Kidney glomerular epithelial cell (primary cell): Measurements from ENCODE around the gene MINK1.
"Not testable (repeated sequence)": the region's sequence is repeated elsewhere in the genome, so short reads cannot be mapped to it uniquely, and the experiment has no call there.

ENCODE experiments used
- DNase-seq: peaks from one replicate; lab custom pipeline; 2025; lab: John Stamatoyannopoulos, UW

MINK1 gene

GRCh38 chr17:4846635-4847390 lies 13.7 kb downstream of the MINK1 start:
- DNase-seq, result no peak

DNA sequence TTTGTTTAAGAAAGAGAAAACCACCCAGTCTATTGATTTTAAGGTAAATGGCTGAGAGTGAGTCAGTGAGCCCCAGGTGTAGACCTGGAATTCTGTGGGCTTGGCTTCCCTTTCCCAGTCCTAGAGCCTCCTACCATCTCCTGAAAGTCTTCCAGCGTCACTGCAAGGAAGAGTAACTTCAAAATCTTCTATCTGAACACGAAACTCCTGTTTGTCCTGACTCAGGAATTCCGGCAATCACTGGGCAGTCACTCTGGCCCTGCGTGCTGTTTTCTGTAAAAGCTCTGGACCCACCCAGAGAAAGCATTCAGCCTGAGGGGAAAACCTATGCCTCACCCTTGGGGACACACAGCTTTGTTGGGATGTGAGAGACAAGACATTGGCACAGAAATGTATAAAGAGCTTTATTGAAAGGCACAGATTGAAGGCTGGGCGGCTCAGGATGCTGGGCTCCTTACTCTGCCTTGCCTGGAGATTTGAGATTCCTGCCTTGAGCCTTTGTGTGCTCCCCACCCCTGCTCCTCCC lies 15.9 kb downstream of the MINK1 start:
- no peak for DNase-seq

DNA sequence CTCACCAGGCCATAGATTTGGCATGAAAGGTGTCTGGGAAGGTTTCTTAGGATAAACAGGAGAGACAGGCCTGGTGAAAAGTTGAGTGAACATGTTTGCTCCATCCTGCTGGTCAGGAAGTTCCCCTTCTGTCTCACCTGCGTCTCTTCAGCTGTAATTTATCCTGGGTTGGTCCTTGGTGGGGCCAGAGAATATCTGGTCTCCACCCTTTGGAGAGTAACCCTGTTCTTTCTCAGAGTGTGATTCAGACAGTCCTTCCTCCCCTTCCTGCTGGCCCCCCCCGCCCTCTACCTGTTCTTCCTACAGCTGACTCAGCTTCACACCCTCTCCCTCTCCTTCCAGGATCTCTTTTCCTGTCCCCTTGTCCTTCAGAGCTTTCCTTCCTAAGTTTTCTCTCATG lies 17.1 kb downstream of the MINK1 start:
- no peak for DNase-seq

DNA sequence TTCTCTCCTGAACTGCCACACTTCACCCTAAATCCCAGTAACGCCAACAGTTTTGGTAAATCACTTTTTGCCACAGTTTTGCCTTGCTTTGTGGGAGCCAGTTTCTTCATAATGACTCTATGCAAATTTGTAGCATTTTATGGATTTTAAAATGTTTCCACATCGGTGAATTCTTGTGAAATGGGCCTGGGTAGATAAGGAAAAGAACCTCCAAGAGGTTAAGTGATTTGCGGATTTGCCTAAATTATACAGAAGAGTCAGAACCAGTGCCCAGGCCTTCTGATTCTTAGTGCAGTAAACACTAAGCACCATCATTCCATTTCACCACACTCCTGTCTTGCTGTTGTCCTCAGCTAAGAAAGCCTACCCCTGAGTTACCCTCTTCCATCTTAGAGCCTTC lies 17.9 kb downstream of the MINK1 start:
- DNase-seq, result no peak

GRCh38 chr17:4852567-4853207 lies 19.5 kb downstream of the MINK1 start:
- DNase-seq, result peak; percentile 35

GRCh38 chr17:4853208-4853671 lies 20.1 kb downstream of the MINK1 start:
- DNase-seq, result peak; percentile 23

- DNase-seq, result no peak
Observed at GRCh38 chr17:4854111-4854681, 21.1 kb downstream of the MINK1 start.

GRCh38 chr17:4856271-4856936 lies 23.3 kb downstream of the MINK1 start:
- DNase-seq, result no peak

DNA sequence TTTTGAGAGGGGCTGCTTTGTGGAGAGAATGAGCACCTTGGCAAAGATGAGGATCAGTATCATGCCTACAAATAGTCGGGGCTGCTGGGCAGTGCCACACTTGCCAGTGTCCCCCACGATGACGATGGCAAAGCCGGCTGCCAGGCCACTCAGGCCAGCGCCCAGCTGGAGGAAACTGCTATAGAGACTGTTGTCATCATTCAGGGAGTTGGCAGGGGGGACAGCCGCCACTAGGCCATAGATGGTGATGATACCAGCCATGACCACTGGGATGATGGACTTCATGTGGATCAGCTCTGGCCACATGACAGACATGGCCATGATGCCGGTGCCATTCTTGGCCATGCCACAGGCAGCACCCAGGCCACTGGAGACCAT lies 23.8 kb downstream of the MINK1 start:
- DNase-seq, result no peak

- not testable (repeated sequence) for DNase-seq
Observed at GRCh38 chr17:4857347-4857746, 24.2 kb downstream of the MINK1 start.

DNA sequence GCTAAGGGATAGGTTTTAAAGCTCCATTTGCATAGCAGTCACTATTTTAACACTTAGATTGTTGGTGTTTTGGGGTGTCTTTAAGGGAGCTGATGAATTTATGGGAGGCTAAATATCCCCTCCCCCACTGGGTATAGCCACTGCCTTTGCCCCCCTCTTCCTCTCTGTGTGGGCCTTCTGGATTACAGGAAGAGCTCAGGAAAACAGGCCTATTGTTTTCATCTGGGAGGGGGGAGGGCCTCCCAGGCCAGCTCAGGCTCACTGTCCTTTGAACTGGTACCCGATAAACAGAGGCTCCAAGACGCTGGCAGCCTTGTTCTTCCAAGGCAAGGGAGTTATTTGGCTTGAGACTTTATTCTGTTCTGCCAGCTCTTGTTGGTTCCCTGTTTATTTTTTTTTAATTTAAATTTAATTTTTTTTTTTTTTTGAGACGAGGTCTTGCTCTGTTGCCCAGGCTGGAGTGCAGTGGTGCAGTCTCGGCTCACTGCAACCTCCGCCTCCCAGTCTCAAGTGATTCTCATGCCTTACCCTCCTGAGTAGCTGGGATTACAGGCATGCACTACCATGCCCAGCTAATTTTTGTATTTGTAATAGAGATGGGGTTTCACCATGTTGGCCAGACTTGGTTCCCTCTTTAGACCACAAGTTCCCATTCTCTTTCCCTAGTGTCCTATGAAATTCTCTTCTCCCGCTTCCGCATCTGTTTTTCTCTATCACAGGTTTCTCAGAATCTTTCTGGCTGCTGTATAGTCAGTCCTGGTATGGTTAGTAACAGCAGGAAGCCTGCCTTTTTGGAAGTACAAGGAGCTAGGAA lies 25.1 kb downstream of the MINK1 start:
- DNase-seq, result no peak

DNA sequence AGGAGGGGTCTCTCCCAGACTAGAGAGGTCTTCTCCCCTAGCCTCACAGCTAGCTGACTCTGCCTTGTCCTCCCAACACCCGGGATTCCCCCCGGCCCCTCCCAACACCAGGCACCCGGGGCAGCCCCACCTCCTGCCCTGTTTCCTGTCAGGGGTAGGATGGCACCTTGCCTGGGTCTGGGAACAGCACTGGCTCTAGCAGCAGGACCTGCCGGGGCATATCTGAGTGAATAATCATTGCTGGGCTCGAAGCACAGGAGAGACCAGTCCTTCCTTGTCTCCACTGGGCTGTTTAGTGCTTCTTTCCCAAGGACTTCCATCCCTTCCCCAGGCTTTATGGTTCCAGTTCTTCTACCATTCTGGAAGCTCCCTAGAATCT lies 25.7 kb downstream of the MINK1 start:
- DNase-seq, result peak; percentile 45

DNA sequence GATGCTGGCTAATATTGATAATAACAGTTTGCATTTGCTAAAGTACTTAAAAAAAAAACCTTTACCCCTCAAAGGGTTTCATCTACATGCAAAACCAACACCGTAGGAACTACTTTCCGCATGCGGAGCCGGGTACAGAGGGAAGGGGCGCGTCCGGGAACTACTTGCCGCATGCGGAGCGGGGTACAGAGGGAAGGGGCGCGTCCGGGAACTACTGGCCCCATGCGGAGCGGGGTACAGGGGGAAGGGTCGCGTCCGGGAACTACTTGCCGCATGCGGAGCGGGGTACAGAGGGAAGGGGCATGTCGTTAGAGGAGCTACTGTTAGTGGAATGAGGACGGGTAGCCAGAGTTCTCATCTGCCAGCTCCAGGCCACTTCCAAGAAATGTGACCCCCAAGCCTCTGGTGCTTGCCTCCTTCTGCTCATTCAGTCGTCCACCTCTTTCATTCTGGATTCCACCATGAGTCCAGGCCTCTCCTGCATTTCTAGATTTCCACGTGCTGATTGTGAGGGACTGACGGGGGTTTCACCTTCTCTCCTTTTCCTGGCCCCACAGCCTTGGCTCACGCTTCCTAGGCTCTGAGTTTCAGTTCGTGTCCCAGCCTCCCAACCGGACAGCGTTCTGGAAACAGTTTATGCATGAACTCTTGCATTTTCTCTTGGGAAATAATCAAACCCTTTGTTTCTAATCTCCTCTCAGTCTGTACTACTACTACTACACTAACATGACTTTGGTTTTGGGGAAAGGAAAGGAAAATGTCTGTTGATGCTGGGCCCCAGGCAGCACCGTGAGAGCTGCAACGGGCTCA lies 26.9 kb downstream of the MINK1 start:
- no peak for DNase-seq

- DNase-seq, result no peak
Observed at GRCh38 chr17:4860651-4861050, 27.5 kb downstream of the MINK1 start.

DNA sequence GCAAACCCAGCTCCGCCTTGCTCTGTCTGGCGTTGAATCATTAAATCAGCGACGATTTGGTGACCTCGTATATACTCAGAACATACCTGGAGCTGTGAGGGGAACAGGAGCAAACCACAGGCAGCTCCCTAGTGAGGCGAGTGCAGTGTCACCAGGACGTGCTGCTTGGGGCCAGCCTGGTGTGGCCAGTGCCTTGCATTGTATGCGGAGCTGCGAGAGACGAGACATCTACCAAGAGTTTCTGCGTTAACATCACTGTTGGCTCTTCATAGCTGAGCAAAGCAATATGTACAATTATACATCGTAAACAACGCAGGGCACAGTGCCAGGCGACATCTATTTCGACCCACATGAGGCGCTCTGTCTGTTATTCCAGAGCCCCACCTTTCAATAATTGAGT lies 27.9 kb downstream of the MINK1 start:
- no peak for DNase-seq

DNA sequence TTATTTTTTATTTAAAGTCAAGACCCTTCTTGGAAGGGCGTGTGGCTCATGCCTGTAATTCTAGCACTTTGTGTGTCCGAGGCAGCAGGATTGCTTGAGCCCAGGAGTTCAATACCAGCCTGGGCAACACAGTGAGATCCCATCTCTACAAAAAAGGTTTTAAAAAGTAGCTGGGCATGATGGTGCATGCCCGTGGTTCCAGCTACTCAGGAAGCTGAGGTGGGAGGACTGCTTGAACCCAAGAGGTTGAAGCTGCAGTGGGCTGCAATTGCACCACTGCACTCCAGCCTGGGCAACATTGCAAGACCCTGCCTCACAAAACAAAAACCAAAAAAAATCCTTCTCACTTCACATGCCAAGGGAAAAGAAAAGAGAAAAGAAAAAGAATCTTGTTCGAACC lies 29.6 kb downstream of the MINK1 start:
- no peak for DNase-seq

- no peak for DNase-seq
Observed at GRCh38 chr17:4863321-4863720, 30.2 kb downstream of the MINK1 start.

DNA sequence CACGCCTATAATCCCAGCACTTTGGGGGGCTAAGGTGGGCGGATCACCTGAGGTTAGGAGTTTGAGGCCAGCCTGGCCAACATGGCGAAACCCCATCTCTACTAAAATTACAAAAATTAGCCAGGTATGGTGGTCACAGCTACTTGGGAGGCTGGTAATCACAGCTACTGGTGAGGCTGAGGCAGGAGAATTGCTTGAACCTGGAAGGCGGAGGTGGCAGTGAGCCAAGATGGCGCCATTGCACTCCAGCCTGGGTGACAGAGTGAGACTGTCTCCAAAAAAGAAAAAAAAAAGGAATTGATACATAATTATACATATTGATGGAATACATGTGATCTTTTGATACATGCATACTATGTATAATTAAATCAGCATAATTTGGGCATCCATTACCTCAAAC lies 34.4 kb downstream of the MINK1 start:
- DNase-seq, result not testable (repeated sequence)

- DNase-seq, result not testable (repeated sequence)
Observed at GRCh38 chr17:4869058-4869998, 36.2 kb downstream of the MINK1 start.

DNA sequence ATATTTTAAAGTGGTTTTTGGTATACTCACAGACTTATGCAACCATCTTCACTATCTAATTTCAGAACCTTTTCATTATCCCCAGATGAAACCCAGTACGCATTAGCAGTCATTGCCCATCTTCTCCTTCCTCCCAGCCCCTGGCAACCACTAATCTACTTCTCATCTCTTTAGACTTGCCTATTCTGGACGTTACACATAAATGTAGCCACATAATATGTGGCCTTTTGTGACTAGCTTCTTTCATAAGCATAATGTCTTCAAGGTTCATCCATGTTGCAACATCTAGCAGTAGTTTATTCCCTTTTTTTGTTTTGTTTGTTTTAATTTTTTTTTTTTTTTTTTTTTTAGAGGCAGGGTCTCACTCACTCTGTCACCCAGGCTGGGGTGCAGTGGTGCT lies 37.7 kb downstream of the MINK1 start:
- no peak for DNase-seq
